DND-41 (cell line): ENCODE results near the gene FAM78A.

ENCODE experiments used
- ATAC-seq: fragments of 200-7000 bp; cut with Tn5 transposase; 3 replicates; pipeline ENCODE4 v1.9.1; 2021; ENCODE audit warnings: low read depth; ENCODE audit not compliant: insufficient read depth
- DNase-seq: peaks from one replicate; pipeline ENCODE4 v3.0.0-alpha.2; 2020
- H2AFZ ChIP-seq: 2 replicates; pipeline ENCODE4 v1.6.0; 2012; ENCODE audit warnings: low read depth, low read length
- H3K27ac ChIP-seq: 2 replicates; pipeline ENCODE4 v1.5.1; 2012; ENCODE audit warnings: low read length, inconsistent platforms
- H3K27me3 ChIP-seq: fragments of 200-600 bp; sonication (generic); 2 replicates; pipeline ENCODE4 v1.6.0; 2012; ENCODE audit warnings: low read length, mild to moderate bottlenecking, inconsistent platforms; ENCODE audit not compliant: insufficient read depth, poor library complexity
- H3K36me3 ChIP-seq: 2 replicates; pipeline ENCODE4 v1.5.1; 2012; ENCODE audit warnings: low read length, inconsistent platforms; ENCODE audit not compliant: insufficient read depth
- H3K4me1 ChIP-seq: 2 replicates; pipeline ENCODE4 v1.5.1; 2012; ENCODE audit warnings: mild to moderate bottlenecking, low read length; ENCODE audit not compliant: insufficient read depth
- H3K4me2 ChIP-seq: 2 replicates; pipeline ENCODE4 v1.6.0; 2012; ENCODE audit warnings: mild to moderate bottlenecking, moderate library complexity, low read length, inconsistent platforms; ENCODE audit not compliant: insufficient read depth
- H3K4me3 ChIP-seq, 2 experiments: fragments of 200-600 bp in 1 of 2; shearing (Covaris generic) in 1 of 2; 2 replicates each; pipeline ENCODE4 v1.5.1; 2012 to 2016; ENCODE audit warnings: inconsistent platforms in 2 of 2, low read length in 2 of 2, mild to moderate bottlenecking in 2 of 2, low read depth in 1 of 2, moderate library complexity in 1 of 2
- H3K79me2 ChIP-seq: 2 replicates; pipeline ENCODE4 v1.6.0; 2012; ENCODE audit warnings: low read length, inconsistent platforms; ENCODE audit not compliant: insufficient read depth
- H3K9ac ChIP-seq: 2 replicates; pipeline ENCODE4 v1.6.0; 2012; ENCODE audit warnings: low read depth, mild to moderate bottlenecking, inconsistent platforms, low read length, moderate library complexity
- H3K9me3 ChIP-seq: 2 replicates; pipeline ENCODE4 v1.5.1; 2012; ENCODE audit warnings: low read length, moderate library complexity, mild to moderate bottlenecking, inconsistent platforms; ENCODE audit not compliant: insufficient read depth, severe bottlenecking
- H4K20me1 ChIP-seq: 2 replicates; pipeline ENCODE4 v1.6.0; 2012; ENCODE audit warnings: low read length; ENCODE audit not compliant: insufficient read depth
- EZH2 ChIP-seq: IDR thresholded peaks from 3 replicates; pipeline ENCODE4 v1.6.1; 2012; ENCODE audit warnings: borderline replicate concordance, low read depth, mild to moderate bottlenecking, moderate library complexity, low read length, inconsistent platforms; ENCODE audit not compliant: severe bottlenecking
- TF ChIP-seq, protein P1 (sequence below): IDR thresholded peaks from 2 replicates; pipeline ENCODE4 v1.5.1; 2012; ENCODE audit warnings: borderline replicate concordance, low read length, moderate library complexity, mild to moderate bottlenecking; ENCODE audit not compliant: poor library complexity, severe bottlenecking; ENCODE audit errors: extremely low read depth

FAM78A gene

GRCh38 chr9:131312822-131313770 is 36.8 kb upstream of the FAM78A start:
- H3K9ac ChIP-seq = no peak overlapping the region
- H3K9me3 ChIP-seq = no peaks in the 10 kb centered on the region
- no peaks in the 10 kb centered on the region for H3K36me3 ChIP-seq
- no peaks in the 10 kb centered on the region for H3K79me2 ChIP-seq
- H3K27me3 ChIP-seq = no peaks in the 10 kb centered on the region
- DNase-seq (no peak), ATAC-seq (no peak)
- TF ChIP-seq, protein P1, sequence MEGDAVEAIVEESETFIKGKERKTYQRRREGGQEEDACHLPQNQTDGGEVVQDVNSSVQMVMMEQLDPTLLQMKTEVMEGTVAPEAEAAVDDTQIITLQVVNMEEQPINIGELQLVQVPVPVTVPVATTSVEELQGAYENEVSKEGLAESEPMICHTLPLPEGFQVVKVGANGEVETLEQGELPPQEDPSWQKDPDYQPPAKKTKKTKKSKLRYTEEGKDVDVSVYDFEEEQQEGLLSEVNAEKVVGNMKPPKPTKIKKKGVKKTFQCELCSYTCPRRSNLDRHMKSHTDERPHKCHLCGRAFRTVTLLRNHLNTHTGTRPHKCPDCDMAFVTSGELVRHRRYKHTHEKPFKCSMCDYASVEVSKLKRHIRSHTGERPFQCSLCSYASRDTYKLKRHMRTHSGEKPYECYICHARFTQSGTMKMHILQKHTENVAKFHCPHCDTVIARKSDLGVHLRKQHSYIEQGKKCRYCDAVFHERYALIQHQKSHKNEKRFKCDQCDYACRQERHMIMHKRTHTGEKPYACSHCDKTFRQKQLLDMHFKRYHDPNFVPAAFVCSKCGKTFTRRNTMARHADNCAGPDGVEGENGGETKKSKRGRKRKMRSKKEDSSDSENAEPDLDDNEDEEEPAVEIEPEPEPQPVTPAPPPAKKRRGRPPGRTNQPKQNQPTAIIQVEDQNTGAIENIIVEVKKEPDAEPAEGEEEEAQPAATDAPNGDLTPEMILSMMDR = no peak
- no peak for TF ChIP-seq EZH2
- no peaks in the 10 kb centered on the region for H4K20me1 ChIP-seq
- H2AFZ ChIP-seq = no peak overlapping the region
- H3K27ac ChIP-seq = no peak overlapping the region
- peaks cover 10% of the 10 kb centered on the region for H3K4me1 ChIP-seq
- no peak overlapping the region for H3K4me3 ChIP-seq
- H3K4me2 ChIP-seq = no peak overlapping the region

GRCh38 chr9:131312246-131312645 is 35.9 kb upstream of the FAM78A start:
- no peaks in the 10 kb centered on the region for H3K27me3 ChIP-seq
- H3K9me3 ChIP-seq = no peaks in the 10 kb centered on the region
- H3K4me2 ChIP-seq = no peak overlapping the region
- TF ChIP-seq EZH2 = no peak
- TF ChIP-seq, protein P1 = no peak
- H3K4me1 ChIP-seq = peaks cover 10% of the 10 kb centered on the region
- H3K9ac ChIP-seq = no peak overlapping the region
- no peak overlapping the region for H3K4me3 ChIP-seq
- no peaks in the 10 kb centered on the region for H4K20me1 ChIP-seq
- ATAC-seq = no peak
- no peaks in the 10 kb centered on the region for H3K79me2 ChIP-seq
- no peak overlapping the region for H3K27ac ChIP-seq
- H2AFZ ChIP-seq = no peak overlapping the region
- H3K36me3 ChIP-seq = no peaks in the 10 kb centered on the region
- no peak for DNase-seq

- H3K27ac ChIP-seq = peak overlapping the region; percentile 40
- H4K20me1 ChIP-seq = no peaks in the 10 kb centered on the region
- no peak for TF ChIP-seq EZH2
- TF ChIP-seq, protein P1 = peak; percentile 36
- peak; percentile 99 for ATAC-seq
- H3K4me1 ChIP-seq = peaks cover 10% of the 10 kb centered on the region
- peak; percentile 78 for DNase-seq
- no peaks in the 10 kb centered on the region for H3K79me2 ChIP-seq
- H3K4me2 ChIP-seq = peak overlapping the region; percentile 59
- no peaks in the 10 kb centered on the region for H3K36me3 ChIP-seq
- no peaks in the 10 kb centered on the region for H3K9me3 ChIP-seq
- peak overlapping the region; percentile 71 for H2AFZ ChIP-seq
- no peaks in the 10 kb centered on the region for H3K27me3 ChIP-seq
- H3K4me3 ChIP-seq = peak overlapping the region in 1 of 2 experiments; percentile 37; a peak in 2 of 4 replicates
- no peak overlapping the region for H3K9ac ChIP-seq
Observed at GRCh38 chr9:131310833-131311554, 34.7 kb upstream of the FAM78A start.
